Measurements from ENCODE around the gene TCEAL6.

DNA sequence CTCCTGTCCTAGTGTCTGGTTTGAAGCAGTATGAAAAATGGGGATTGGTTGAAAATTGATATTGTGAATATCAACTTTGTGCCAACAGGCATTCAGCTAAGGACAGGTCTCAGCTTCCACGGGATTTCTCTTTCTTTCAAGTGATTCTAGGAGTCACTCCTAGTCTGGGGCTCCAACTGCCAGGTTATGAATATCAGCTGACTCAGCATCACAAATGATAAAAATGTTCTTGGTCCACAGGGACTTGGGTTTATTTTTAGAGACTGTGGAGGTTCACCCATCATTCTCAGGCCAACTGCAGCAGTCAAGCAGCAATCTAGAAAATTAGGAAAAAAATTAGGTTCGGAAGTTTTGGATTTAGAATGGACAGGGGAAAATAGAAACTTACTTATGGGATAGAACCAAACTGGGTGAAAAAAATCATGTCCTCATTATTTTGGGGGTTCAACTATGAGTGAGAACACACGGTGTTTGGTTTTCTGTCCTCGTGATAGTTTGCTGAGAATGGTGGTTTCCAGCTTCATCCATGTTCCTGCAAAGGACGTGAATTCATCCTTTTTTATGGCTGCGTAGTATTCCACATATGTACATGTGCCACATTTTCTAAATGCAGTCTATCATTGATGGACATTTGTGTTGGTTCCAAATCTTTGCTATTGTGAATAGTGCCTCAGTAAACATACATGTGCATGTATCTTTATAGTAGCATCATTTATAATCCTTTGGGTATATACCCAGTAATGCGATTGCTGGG, 43.9 kb upstream of the TCEAL6 start:
- TF ChIP-seq, protein P1, sequence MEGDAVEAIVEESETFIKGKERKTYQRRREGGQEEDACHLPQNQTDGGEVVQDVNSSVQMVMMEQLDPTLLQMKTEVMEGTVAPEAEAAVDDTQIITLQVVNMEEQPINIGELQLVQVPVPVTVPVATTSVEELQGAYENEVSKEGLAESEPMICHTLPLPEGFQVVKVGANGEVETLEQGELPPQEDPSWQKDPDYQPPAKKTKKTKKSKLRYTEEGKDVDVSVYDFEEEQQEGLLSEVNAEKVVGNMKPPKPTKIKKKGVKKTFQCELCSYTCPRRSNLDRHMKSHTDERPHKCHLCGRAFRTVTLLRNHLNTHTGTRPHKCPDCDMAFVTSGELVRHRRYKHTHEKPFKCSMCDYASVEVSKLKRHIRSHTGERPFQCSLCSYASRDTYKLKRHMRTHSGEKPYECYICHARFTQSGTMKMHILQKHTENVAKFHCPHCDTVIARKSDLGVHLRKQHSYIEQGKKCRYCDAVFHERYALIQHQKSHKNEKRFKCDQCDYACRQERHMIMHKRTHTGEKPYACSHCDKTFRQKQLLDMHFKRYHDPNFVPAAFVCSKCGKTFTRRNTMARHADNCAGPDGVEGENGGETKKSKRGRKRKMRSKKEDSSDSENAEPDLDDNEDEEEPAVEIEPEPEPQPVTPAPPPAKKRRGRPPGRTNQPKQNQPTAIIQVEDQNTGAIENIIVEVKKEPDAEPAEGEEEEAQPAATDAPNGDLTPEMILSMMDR (conservative IDR thresholded peaks at IDR 0.05; ENCODE audit: low read depth, low read length), result no peak
- TF ChIP-seq EZH2 (IDR thresholded peaks at IDR 0.05; ENCODE audit: borderline replicate concordance, low read depth, low read length, poor library complexity, severe bottlenecking), result no peak

All from A673 (cell line).